GM19467 (cell line): ENCODE data around the gene BANF2.
"Not testable (repeated sequence)": the region's sequence is repeated elsewhere in the genome, so short reads cannot be mapped to it uniquely, and the experiment has no call there.

Experiments
- ATAC-seq: cut with Tn5 transposase; IDR thresholded peaks from one replicate; pipeline ENCODE4 v1.9.1; 2021; ENCODE audit warnings: mild to moderate bottlenecking, moderate library complexity; ENCODE audit not compliant: unreplicated experiment

The BANF2 gene

GRCh38 chr20:17699931-17700351 is at the start of gene BANF2:
TSS of gene BANF2 (plus strand) at chr20:17699966. CDS start at chr20:17725026, 25,060 bp downstream.
- no peak for ATAC-seq

DNA sequence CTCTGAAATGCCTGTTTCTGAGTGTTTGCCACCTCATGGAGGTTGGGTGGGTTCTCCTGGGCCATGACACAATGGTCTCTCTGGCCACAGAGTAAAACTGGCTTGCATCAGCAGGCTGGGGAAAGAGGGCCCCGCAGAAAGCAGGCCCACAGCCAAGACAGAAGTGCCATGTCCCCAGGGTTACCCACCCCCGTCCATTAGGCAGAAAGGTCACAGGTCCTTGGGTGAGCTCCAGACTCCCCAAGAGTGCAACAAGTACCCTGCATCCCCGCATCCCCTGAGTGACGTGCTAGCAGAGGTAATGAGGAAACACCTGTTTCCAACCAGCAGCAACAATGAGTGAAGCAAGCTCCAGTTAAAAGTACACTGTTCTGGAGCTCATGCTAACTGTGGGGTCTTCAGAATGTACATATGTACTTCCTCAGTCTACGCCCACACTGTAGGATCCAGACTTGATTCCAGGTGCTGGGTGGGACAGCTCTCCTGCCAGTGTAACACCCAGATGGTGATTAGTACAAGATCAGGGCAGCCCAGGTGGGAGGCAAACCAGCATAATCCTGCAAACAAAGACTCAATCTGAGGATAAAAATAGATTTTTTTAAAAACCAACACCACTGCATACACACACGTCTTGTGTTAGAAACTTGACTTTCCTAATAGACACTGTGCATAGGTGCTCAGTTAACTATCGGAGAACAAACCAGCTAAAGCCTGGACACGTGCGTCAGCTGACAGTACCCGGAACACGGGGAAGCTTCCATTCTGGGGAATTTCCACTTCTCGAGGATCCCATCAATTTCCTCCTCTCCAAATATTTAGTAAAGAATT is 49.3 kb upstream of the BANF2 start:
- no peak for ATAC-seq

DNA sequence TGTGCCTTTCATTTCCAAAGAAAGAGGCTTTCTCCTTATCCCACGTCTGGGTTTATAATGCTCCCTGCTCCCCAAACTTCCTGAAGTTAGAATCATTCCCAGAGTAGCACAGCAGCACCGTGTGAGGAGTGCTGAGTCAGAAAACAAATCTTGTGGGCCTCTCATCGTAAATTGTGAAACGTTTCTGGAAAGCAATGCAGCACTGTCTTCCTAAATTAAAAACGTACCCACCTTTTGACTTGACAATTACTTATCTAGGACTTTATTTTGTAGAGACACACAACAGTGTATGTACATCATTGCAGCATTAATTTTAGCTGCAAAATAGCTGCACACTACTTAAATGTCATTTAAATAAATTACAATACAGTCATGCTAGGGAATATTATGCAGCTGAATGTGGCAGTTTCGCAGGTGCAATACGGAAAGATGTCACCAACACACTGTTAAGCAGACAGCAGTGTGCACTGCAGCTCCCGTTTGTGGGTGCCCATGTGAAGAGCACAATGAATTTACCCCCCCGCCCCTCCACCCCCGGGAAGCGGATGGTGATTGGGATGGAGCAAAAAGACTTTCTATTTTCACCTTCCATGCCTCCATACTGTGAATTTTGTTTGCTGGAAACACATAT is 48.5 kb upstream of the BANF2 start:
- ATAC-seq: no peak

GRCh38 chr20:17651760-17652388 is 47.9 kb upstream of the BANF2 start:
- no peak for ATAC-seq

GRCh38 chr20:17652411-17652810 is 47.4 kb upstream of the BANF2 start:
- ATAC-seq: no peak

GRCh38 chr20:17653835-17654648 is 45.7 kb upstream of the BANF2 start:
- no peak for ATAC-seq

- no peak for ATAC-seq
These were observed 45.0 kb upstream of the BANF2 start for GRCh38 chr20:17654649-17655285.

GRCh38 chr20:17655286-17655651 is 44.5 kb upstream of the BANF2 start:
- ATAC-seq: no peak

- ATAC-seq: no peak
These were observed 43.8 kb upstream of the BANF2 start for GRCh38 chr20:17655865-17656479.

- no peak for ATAC-seq
These were observed 42.5 kb upstream of the BANF2 start for GRCh38 chr20:17657079-17657825.

GRCh38 chr20:17657898-17658647 is 41.7 kb upstream of the BANF2 start:
- no peak for ATAC-seq

GRCh38 chr20:17658648-17658993 is 41.1 kb upstream of the BANF2 start:
- no peak for ATAC-seq

GRCh38 chr20:17659344-17659743 is 40.4 kb upstream of the BANF2 start:
- not testable (repeated sequence) for ATAC-seq

DNA sequence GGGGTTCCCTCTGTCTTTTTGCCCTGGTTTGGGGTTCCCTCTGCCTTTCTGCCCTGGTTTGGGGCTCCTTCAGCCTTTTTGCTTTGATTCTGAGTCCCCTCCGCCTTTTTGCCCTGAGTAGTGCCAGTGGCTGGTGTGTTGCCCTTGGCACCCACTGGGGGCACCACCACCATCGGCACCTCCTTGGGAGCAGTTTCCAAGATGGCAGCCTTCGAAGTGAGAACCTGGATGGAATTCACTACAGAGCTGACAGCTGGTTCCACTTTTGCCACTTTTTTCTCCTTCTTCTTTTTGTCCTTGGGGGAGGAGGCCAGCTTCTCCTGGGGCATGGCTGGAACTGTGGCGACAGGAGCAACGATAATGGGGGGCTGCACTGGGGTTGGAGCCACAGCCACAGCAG is 40.0 kb upstream of the BANF2 start:
- ATAC-seq: no peak

DNA sequence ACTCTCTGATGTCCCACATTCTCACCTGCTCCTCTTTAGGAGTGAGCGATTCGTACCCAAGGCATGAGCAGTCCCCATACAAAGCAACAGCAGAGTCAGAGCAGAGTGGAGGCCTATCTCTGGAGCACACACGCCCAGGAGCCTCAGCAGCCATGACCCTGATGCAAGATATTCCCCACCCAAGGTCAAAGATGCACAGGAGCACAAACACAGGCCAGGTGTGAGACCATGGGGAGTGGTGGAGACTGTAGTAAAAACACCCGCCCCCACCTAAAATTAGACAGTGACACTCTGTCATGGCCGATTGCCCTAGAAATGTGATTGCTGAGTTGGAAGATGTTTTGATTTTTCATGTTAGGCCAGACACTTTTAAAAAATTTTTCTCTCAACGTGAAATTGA is 39.1 kb upstream of the BANF2 start:
- no peak for ATAC-seq

GRCh38 chr20:17661121-17661744 is 38.5 kb upstream of the BANF2 start:
- no peak for ATAC-seq

DNA sequence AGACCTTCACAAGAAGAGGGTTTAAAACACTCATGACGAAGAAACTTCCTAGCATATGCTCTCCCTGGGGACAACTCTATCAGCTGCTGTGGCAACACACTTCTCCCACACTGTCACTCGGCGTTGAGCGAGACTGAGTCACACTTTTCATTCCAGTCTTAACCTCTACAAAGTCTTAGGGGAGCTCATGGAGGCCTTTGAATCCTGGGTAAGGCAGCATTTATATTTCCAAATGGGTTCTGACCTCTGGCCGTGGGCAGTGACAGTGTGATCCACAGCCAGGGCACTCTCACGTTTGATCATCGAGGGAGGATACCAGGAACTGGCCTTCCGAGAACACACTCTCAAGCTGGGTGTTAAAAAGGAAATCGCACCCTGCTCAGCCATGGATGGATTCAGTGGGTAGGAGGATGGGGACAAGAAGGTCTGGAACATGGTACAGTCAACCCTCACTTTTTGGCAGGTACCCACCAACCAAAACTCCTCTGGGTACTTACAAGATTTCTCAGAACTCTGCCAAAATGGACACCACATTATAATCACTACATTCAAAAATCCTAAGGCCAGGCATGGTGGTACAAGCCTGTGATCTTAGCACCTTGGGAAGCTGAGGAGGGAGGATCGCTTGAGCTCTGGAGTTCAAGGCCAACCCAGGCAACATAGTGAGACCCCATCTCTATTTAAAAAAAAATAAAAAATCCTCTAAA is 37.3 kb upstream of the BANF2 start:
- ATAC-seq: no peak

DNA sequence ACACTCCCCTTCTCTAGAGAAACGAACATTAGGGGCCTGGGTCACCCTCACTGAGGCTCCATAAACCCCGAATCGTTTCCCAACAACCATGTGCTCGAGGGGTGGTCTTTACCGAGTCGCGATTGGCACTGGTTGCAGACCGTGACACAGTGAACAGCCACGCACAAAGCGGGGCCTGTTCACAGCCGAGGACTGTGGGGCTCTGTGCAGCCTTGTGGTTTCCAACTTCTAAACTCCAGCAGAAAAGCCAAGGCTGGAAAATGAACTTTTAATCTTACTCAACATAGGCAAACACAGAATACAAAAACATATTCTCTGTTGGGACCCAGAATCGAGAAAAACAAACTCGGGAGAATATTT is 36.7 kb upstream of the BANF2 start:
- ATAC-seq: no peak
